C4-2B (cell line): Measurements from ENCODE around the gene MKS1.

Experiments
- CTCF ChIP-seq: fragments of 450-650 bp; conservative IDR thresholded peaks from 2 replicates; pipeline ENCODE4 v1.5.1; 2017; ENCODE audit warnings: mild to moderate bottlenecking
- ZFX ChIP-seq: fragments of 450-650 bp; IDR thresholded peaks from 2 replicates; pipeline ENCODE4 v1.6.1; 2017

GRCh38 chr17:58208344-58208743, 10.7 kb downstream of the MKS1 start:
- no peak for TF ChIP-seq CTCF
- no peak for TF ChIP-seq ZFX
